Measurements from ENCODE around the gene KCNJ3.

Gene KCNJ3

DNA sequence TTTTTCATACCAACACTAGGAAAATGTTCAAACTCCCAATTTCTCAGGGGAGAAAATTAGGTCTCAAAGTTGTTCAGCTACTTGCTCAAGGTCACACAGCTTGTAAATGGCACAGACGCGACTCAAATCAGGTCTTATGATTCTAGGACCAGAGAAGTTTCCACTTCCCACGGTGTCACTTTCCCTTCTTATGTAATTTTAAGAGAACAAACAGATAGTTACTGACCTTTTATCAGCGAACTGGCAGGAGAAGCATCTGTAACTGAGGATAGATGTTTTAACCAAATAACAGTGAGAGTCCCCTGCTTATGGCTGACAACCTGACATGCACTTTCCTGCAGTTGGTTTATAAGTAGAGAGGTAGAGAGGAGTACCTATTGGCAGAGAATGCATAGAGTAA lies 2.1 kb upstream of the KCNJ3 start:
- Mint-ChIP-seq H3K4me3 (no peak overlapping the region), H3K4me1 (ENCODE audit: low read depth in 2 of 2) (no peaks in the 10 kb centered on the region), H3K27ac (no peak overlapping the region), H3K36me3 (ENCODE audit: insufficient read depth) (no peaks in the 10 kb centered on the region), H3K27me3 (peaks cover 0 to 26% of the 10 kb centered on the region in 2 donors), H3K9me3 (peaks cover 0 to 12% of the 10 kb centered on the region in 2 donors)
- DNase-seq (no peak), ATAC-seq (replicated peaks) (no peak)

GRCh38 chr2:154696810-154697417 lies 1.6 kb upstream of the KCNJ3 start:
- no peak for ATAC-seq (replicated peaks)
- Mint-ChIP-seq H3K27ac (no peak overlapping the region), H3K9me3 (peaks cover 2 to 12% of the 10 kb centered on the region in 2 donors), H3K27me3 (peaks cover 0 to 26% of the 10 kb centered on the region in 2 donors), H3K4me1 (ENCODE audit: low read depth in 2 of 2) (no peaks in the 10 kb centered on the region), H3K4me3 (no peak overlapping the region), H3K36me3 (ENCODE audit: insufficient read depth) (no peaks in the 10 kb centered on the region)
- DNase-seq: no peak

- Mint-ChIP-seq H3K27me3 (peaks cover 0 to 26% of the 10 kb centered on the region in 2 donors), H3K4me3 (no peak overlapping the region), H3K4me1 (ENCODE audit: low read depth in 2 of 2) (no peaks in the 10 kb centered on the region), H3K36me3 (ENCODE audit: insufficient read depth) (no peaks in the 10 kb centered on the region), H3K9me3 (peaks cover 2 to 12% of the 10 kb centered on the region in 2 donors), H3K27ac (no peak overlapping the region)
- no peak for DNase-seq
- ATAC-seq (replicated peaks): no peak
These were observed 860 bp upstream of the KCNJ3 start for GRCh38 chr2:154697418-154698252.

DNA sequence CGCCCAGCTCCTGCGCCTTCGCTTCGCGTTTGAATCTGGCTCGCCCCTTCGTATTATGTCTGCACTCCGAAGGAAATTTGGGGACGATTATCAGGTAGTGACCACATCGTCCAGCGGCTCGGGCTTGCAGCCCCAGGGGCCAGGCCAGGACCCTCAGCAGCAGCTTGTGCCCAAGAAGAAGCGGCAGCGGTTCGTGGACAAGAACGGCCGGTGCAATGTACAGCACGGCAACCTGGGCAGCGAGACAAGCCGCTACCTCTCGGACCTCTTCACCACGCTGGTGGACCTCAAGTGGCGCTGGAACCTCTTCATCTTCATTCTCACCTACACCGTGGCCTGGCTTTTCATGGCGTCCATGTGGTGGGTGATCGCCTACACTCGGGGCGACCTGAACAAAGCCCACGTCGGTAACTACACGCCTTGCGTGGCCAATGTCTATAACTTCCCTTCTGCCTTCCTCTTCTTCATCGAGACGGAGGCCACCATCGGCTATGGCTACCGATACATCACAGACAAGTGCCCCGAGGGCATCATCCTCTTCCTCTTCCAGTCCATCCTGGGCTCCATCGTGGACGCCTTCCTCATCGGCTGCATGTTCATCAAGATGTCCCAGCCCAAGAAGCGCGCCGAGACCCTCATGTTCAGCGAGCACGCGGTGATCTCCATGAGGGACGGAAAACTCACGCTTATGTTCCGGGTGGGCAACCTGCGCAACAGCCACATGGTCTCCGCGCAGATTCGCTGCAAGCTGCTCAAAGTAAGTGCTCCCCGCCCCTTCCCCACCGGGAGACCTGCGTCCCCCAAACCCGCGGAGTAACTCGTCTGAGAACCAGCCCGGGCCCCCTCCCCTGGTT lies 453 bp downstream of the KCNJ3 start:
- H3K27me3 Mint-ChIP-seq: peaks cover 0 to 26% of the 10 kb centered on the region in 2 donors
- DNase-seq (no peak), ATAC-seq (replicated peaks) (no peak)
- H3K27ac Mint-ChIP-seq: no peak overlapping the region
- peaks cover 2 to 9% of the 10 kb centered on the region in 2 donors for H3K9me3 Mint-ChIP-seq
- H3K4me3 Mint-ChIP-seq: no peak overlapping the region
- H3K4me1 Mint-ChIP-seq (ENCODE audit: low read depth in 2 of 2): no peaks in the 10 kb centered on the region
- H3K36me3 Mint-ChIP-seq (ENCODE audit: insufficient read depth): no peaks in the 10 kb centered on the region

GRCh38 chr2:154699575-154699930 lies 1.1 kb downstream of the KCNJ3 start:
- Mint-ChIP-seq H3K36me3 (ENCODE audit: insufficient read depth) (no peaks in the 10 kb centered on the region), H3K9me3 (peaks cover 2 to 7% of the 10 kb centered on the region in 2 donors), H3K4me1 (ENCODE audit: low read depth in 2 of 2) (no peaks in the 10 kb centered on the region), H3K27ac (no peak overlapping the region), H3K27me3 (peaks cover 0 to 26% of the 10 kb centered on the region in 2 donors), H3K4me3 (no peak overlapping the region)
- ATAC-seq (replicated peaks) (no peak), DNase-seq (no peak)

DNA sequence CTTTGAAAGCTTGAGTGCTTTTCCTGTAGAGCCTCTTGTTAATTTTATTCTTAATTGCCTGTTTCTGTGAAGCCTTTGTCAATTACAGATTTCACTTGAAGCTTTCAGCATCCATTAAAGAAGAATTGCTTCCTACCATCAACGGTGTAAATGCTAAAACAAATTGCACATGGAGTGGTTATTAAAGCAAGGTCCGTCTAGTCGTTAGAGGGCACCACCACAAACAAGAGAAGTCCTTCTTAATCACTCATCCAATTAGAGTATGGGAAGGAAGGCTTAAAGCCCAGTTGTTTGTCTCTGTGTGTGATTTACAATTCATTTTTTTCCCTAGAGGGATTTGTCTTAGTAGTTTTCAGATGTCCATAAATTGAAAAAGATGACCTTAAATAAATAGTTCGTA lies 1.6 kb downstream of the KCNJ3 start:
- ATAC-seq (replicated peaks) (no peak), DNase-seq (no peak)
- no peaks in the 10 kb centered on the region for H3K36me3 Mint-ChIP-seq (ENCODE audit: insufficient read depth)
- no peak overlapping the region for H3K4me3 Mint-ChIP-seq
- H3K27ac Mint-ChIP-seq: no peak overlapping the region
- H3K4me1 Mint-ChIP-seq (ENCODE audit: low read depth in 2 of 2): no peaks in the 10 kb centered on the region
- peaks cover 3 to 7% of the 10 kb centered on the region in 2 donors for H3K9me3 Mint-ChIP-seq
- peaks cover 0 to 26% of the 10 kb centered on the region in 2 donors for H3K27me3 Mint-ChIP-seq

GRCh38 chr2:154704991-154705390 lies 6.5 kb downstream of the KCNJ3 start:
- DNase-seq: no peak
- H3K27ac Mint-ChIP-seq: no peak overlapping the region
- ATAC-seq (replicated peaks): no peak
- H3K36me3 Mint-ChIP-seq (ENCODE audit: insufficient read depth): no peaks in the 10 kb centered on the region
- no peaks in the 10 kb centered on the region for H3K4me1 Mint-ChIP-seq (ENCODE audit: low read depth in 2 of 2)
- no peak overlapping the region for H3K4me3 Mint-ChIP-seq
- peaks cover 0 to 3% of the 10 kb centered on the region in 2 donors for H3K9me3 Mint-ChIP-seq
- H3K27me3 Mint-ChIP-seq: no peaks in the 10 kb centered on the region

DNA sequence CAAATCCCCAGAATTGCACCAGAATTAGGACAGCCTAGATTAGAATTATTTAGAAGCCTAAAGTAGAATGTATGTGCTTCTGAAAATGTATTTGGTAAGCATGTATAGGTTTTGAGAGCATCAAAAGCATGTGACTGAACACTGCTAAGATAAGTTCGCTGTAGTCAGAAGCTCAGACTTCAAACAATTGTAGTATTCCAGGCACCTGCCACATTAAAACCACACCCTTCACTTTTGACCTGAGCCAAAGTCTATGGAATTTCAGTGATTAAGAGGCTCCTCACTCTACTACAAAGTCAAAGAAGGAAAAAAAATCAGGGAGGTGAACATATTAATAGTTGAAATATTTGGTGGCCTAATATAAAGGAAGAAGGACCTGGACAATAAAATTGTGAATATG lies 8.2 kb downstream of the KCNJ3 start:
- H3K4me3 Mint-ChIP-seq: no peak overlapping the region
- peaks cover 0 to 3% of the 10 kb centered on the region in 2 donors for H3K9me3 Mint-ChIP-seq
- no peaks in the 10 kb centered on the region for H3K4me1 Mint-ChIP-seq (ENCODE audit: low read depth in 2 of 2)
- DNase-seq (no peak), ATAC-seq (replicated peaks) (no peak)
- no peak overlapping the region for H3K27ac Mint-ChIP-seq
- H3K36me3 Mint-ChIP-seq (ENCODE audit: insufficient read depth): no peaks in the 10 kb centered on the region
- no peaks in the 10 kb centered on the region for H3K27me3 Mint-ChIP-seq

DNA sequence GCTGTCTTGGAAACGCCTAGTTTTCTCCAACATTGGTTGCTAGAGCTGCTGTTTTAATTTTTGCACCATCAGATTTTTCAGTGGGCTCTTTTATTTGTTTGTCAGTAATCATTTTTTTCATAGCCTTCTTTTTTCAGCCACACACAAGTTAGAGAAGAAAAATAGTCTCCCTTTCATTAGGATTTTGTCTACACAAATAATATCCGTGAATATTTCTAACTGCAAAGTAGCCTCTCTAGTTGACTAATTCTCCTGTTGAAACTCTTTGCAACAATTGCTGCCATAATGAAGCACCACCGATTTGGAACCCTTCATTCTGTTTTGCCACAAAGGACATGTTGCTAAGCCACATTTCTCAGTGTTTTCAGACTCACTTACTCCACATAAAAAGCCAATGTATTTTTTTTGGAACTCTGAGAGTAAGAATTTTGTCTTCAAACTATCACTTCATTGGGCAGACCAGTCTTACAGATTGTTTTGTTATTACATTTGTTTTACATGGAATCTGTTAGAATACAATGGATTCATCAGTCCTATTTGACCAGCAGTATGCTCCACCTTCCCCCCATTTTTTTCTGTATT lies 9.6 kb downstream of the KCNJ3 start:
- H3K4me3 Mint-ChIP-seq: no peak overlapping the region
- no peaks in the 10 kb centered on the region for H3K4me1 Mint-ChIP-seq (ENCODE audit: low read depth in 2 of 2)
- H3K9me3 Mint-ChIP-seq: peaks cover 4 to 7% of the 10 kb centered on the region in 2 donors
- no peaks in the 10 kb centered on the region for H3K27me3 Mint-ChIP-seq
- no peak overlapping the region for H3K27ac Mint-ChIP-seq
- no peak for ATAC-seq (replicated peaks)
- H3K36me3 Mint-ChIP-seq (ENCODE audit: insufficient read depth): peaks cover 2% of the 10 kb centered on the region
- no peak for DNase-seq

DNA sequence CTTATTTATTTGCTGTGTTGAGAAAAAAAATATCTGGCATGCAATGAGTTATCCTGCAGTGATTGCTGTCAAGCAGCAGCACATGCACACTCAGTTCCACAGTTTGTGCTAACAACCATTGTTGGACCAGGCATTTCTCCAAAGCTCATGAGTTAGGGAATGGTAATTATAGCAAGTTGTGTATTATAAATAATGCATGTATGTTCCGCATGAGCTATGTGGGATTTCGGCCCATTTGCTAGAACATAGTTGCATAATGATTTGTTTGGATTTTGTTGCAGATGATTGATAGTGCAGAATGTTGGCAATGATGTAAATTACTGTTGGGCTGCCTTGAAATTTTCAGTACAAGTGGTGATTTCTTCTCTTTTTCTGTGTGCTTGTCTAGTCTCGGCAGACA lies 10.7 kb downstream of the KCNJ3 start:
- H3K4me1 Mint-ChIP-seq (ENCODE audit: low read depth in 2 of 2): no peaks in the 10 kb centered on the region
- H3K4me3 Mint-ChIP-seq: no peak overlapping the region
- peaks cover 2% of the 10 kb centered on the region for H3K36me3 Mint-ChIP-seq (ENCODE audit: insufficient read depth)
- ATAC-seq (replicated peaks) (no peak), DNase-seq (no peak)
- no peaks in the 10 kb centered on the region for H3K27me3 Mint-ChIP-seq
- peaks cover 6 to 17% of the 10 kb centered on the region in 2 donors for H3K9me3 Mint-ChIP-seq
- no peak overlapping the region for H3K27ac Mint-ChIP-seq

DNA sequence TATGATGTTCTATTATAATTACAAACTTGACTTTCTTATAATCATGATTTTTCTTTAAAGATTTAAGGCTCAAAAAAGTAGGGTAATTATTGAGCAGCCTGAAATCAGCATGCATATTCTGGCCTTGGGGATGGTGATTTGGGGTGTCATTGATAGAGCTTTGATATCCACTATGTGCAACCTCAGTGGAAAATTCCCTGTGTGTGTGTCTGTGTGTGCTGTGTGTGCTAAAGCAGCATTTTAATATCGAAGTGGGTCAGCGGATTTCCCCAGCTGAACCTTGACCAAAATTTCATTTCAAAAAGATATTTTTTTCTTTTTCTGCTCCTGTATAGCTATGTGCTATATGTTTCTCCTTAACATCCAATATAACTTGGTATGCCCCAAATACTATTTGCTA lies 11.6 kb downstream of the KCNJ3 start:
- H3K27me3 Mint-ChIP-seq: no peaks in the 10 kb centered on the region
- no peak for ATAC-seq (replicated peaks)
- H3K27ac Mint-ChIP-seq: no peak overlapping the region
- peaks cover 2% of the 10 kb centered on the region for H3K36me3 Mint-ChIP-seq (ENCODE audit: insufficient read depth)
- H3K4me1 Mint-ChIP-seq (ENCODE audit: low read depth in 2 of 2): no peaks in the 10 kb centered on the region
- no peak overlapping the region for H3K4me3 Mint-ChIP-seq
- DNase-seq: no peak
- H3K9me3 Mint-ChIP-seq: peaks cover 4 to 18% of the 10 kb centered on the region in 2 donors

- no peaks in the 10 kb centered on the region for H3K4me1 Mint-ChIP-seq (ENCODE audit: low read depth in 2 of 2)
These were observed 12.2 kb downstream of the KCNJ3 start for GRCh38 chr2:154710685-154711084.

DNA sequence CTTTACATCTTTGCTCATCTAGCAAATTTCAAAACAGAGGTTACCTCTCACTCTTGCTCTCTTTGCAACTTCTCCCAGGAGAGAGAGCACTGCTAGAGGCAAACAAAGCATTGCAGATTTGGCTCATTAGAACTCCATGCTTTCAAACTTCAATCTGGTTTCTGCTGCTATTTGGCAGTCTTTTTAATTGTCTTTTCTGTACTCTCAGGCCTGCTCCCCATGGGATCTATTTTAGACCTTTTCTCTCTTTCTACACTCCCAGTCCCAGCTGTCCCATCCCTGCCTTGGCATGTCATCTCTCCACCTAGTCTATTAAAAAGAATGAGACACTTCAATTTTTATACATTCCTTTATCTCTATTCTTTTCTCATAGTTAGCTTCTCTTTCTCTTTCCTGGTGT lies 15.2 kb downstream of the KCNJ3 start:
- no peak for ATAC-seq (replicated peaks)
- H3K27me3 Mint-ChIP-seq: no peaks in the 10 kb centered on the region
- no peak overlapping the region for H3K27ac Mint-ChIP-seq
- H3K4me1 Mint-ChIP-seq (ENCODE audit: low read depth in 2 of 2): no peaks in the 10 kb centered on the region
- peaks cover 2% of the 10 kb centered on the region for H3K36me3 Mint-ChIP-seq (ENCODE audit: insufficient read depth)
- DNase-seq: no peak
- H3K4me3 Mint-ChIP-seq: no peak overlapping the region
- H3K9me3 Mint-ChIP-seq: peaks cover 4 to 18% of the 10 kb centered on the region in 2 donors

More at GRCh38 chr2:154710685-154711084, 12.2 kb downstream of the KCNJ3 start:
- Mint-ChIP-seq H3K9me3 (peaks cover 4 to 18% of the 10 kb centered on the region in 2 donors), H3K27me3 (no peaks in the 10 kb centered on the region), H3K36me3 (ENCODE audit: insufficient read depth) (peaks cover 2% of the 10 kb centered on the region), H3K4me3 (no peak overlapping the region), H3K27ac (no peak overlapping the region)
- DNase-seq (no peak), ATAC-seq (replicated peaks) (no peak)
